ENCODE results near the gene C20orf141.

- no peak for TF ChIP-seq JUND (IDR thresholded peaks at IDR 0.05)
- no peak for TF ChIP-seq CTCF (IDR thresholded peaks at IDR 0.05; ENCODE audit: low read depth, low read length, missing input control)
- TF ChIP-seq ZBTB33 (IDR thresholded peaks at IDR 0.05) = no peak
- TF ChIP-seq ATF3 (IDR thresholded peaks at IDR 0.05) = no peak
- TF ChIP-seq YY1 (IDR thresholded peaks at IDR 0.05) = no peak
- TF ChIP-seq REST (IDR thresholded peaks at IDR 0.05) = no peak
Observed at GRCh38 chr20:2771631-2772080, 43.1 kb upstream of the C20orf141 start.
